Jurkat, Clone E6-1 (cell line): ENCODE results near the gene AP1S1.

Experiments used
- DNase-seq: peaks from one replicate; pipeline ENCODE4 v3.0.0-alpha.2; 2011; ENCODE audit warnings: low read depth, low spot score
- H3K4me3 ChIP-seq: 2 replicates; pipeline ENCODE4 v1.5.1; 2011; ENCODE audit warnings: mild to moderate bottlenecking, low read length, control low read depth, moderate library complexity

Gene AP1S1

GRCh38 chr7:101208794-101209193, 54.5 kb downstream of the AP1S1 start:
- no peak overlapping the region for H3K4me3 ChIP-seq
- DNase-seq = no peak

GRCh38 chr7:101210143-101210542, 55.9 kb downstream of the AP1S1 start:
- no peak for DNase-seq

More at GRCh38 chr7:101210143-101210542, 55.9 kb downstream of the AP1S1 start:
- no peak overlapping the region for H3K4me3 ChIP-seq
